ENCODE measurements around the gene BTBD9.

BTBD9 gene

DNA sequence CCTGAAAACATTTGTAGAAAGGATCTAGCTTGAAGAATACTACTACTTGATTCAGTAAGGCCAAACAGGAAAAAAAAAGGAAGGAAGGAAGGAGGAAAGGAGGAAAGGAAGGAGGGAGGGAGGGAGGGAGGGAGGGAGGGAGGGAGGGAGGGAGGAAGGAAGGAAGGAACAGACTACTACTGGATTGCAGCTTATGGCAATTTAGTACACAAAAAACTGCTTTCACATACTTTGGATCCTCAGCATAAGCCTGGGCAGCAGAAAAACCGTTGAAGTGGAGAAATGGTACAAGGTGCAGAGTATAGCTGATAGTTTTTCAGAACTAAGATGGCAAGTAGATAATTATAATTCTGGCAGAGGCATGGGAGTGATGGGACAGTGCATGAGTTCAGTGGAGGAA, 201.6 kb downstream of the BTBD9 start:
- no peak overlapping the region for H4K8ac ChIP-seq (ENCODE audit: low read depth, low read length)
- H3K4ac ChIP-seq (ENCODE audit: low read depth, low read length) = peak overlapping the region; percentile 24
- H2BK5ac ChIP-seq (ENCODE audit: low read length) = no peak overlapping the region
- peaks cover 2% of the 10 kb centered on the region for H3K4me1 ChIP-seq (ENCODE audit: control insufficient read depth, low read depth, low read length)
- DNase-seq = no peak
- no peak overlapping the region for H2AK5ac ChIP-seq (ENCODE audit: low read length)
- no peak overlapping the region for H3K27ac ChIP-seq (ENCODE audit: low read depth, low read length)
- H3K79me2 ChIP-seq (ENCODE audit: control insufficient read depth, insufficient read depth, low read length) = no peaks in the 10 kb centered on the region
- peak overlapping the region; percentile 92 for H2BK15ac ChIP-seq (replicated peaks; ENCODE audit: low read depth)
- peak overlapping the region; percentile 51 for H3K18ac ChIP-seq (ENCODE audit: low read length)
- WGBS (ENCODE audit: extremely low coverage, insufficient coverage, low lambda C conversion rate) = no CpG with 5 or more reads among the region's 1 CpG
- H3K56ac ChIP-seq (ENCODE audit: low read length) = no peak overlapping the region
- H2BK120ac ChIP-seq (ENCODE audit: low read depth, low read length) = peak overlapping the region; percentile 90
- no peak overlapping the region for H3K23ac ChIP-seq (ENCODE audit: low read length)
- H3K9ac ChIP-seq (ENCODE audit: low read length) = no peak overlapping the region
- no peaks in the 10 kb centered on the region for H3K79me1 ChIP-seq (ENCODE audit: low read length)
- no peaks in the 10 kb centered on the region for H3K27me3 ChIP-seq (ENCODE audit: insufficient read depth, low read length, poor library complexity)
- H3K4me3 ChIP-seq (ENCODE audit: low read length) = no peak overlapping the region
- no peak overlapping the region for H3K4me2 ChIP-seq (ENCODE audit: low read length)
- no peaks in the 10 kb centered on the region for H3K36me3 ChIP-seq (ENCODE audit: control insufficient read depth, insufficient read depth, low read length)
- H4K5ac ChIP-seq (ENCODE audit: low read length) = no peak overlapping the region

- Histone ChIP-seq H3K56ac (ENCODE audit: low read length) (peak overlapping the region; percentile 4), H3K27ac (ENCODE audit: low read depth, low read length) (no peak overlapping the region), H3K79me2 (ENCODE audit: control insufficient read depth, insufficient read depth, low read length) (no peaks in the 10 kb centered on the region), H4K5ac (ENCODE audit: low read length) (no peak overlapping the region), H3K9ac (ENCODE audit: low read length) (no peak overlapping the region), H3K27me3 (ENCODE audit: insufficient read depth, low read length, poor library complexity) (no peaks in the 10 kb centered on the region), H3K36me3 (ENCODE audit: control insufficient read depth, insufficient read depth, low read length) (no peaks in the 10 kb centered on the region), H2BK15ac (replicated peaks; ENCODE audit: low read depth) (peak overlapping the region; percentile 96), H3K4ac (ENCODE audit: low read depth, low read length) (peak overlapping the region; percentile 52), H3K4me1 (ENCODE audit: control insufficient read depth, low read depth, low read length) (peaks cover 6% of the 10 kb centered on the region), H3K4me2 (ENCODE audit: low read length) (no peak overlapping the region), H2AK5ac (ENCODE audit: low read length) (no peak overlapping the region), H4K8ac (ENCODE audit: low read depth, low read length) (peak overlapping the region; percentile 66), H3K18ac (ENCODE audit: low read length) (peak overlapping the region; percentile 81), H3K4me3 (ENCODE audit: low read length) (no peak overlapping the region), H2BK120ac (ENCODE audit: low read depth, low read length) (peak overlapping the region; percentile 91), H3K79me1 (ENCODE audit: low read length) (no peaks in the 10 kb centered on the region), H2BK5ac (ENCODE audit: low read length) (no peak overlapping the region), H3K23ac (ENCODE audit: low read length) (no peak overlapping the region)
- no CpG with 5 or more reads among the region's 10 CpGs for WGBS (ENCODE audit: extremely low coverage, insufficient coverage, low lambda C conversion rate)
- DNase-seq = no peak
Measured at GRCh38 chr6:38436726-38437465, 202.8 kb downstream of the BTBD9 start.

DNA sequence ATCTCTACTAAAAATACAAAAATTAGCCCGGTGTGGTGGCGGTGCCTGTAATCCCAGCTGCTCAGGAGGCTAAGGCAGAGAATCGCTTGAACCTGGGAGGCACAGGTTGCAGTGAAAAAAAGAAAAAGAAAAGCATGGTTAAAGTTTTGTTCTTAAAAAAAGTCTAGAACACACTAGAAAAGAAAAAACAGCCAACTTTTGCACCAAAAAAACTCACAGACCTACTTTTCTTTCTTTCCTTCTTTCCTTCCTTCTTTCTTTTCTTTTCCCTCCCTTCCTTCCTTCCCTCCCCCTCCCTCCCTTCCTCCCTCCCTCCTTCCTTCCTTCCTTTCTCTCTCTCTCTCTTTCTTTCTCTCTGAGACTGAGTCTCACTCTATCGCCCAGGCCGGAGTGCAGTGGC, 204.4 kb downstream of the BTBD9 start:
- Histone ChIP-seq H2AK5ac (ENCODE audit: low read length) (no peak overlapping the region), H2BK15ac (replicated peaks; ENCODE audit: low read depth) (peak overlapping the region; percentile 25), H2BK5ac (ENCODE audit: low read length) (peak overlapping the region; percentile 73), H3K4me2 (ENCODE audit: low read length) (no peak overlapping the region), H3K56ac (ENCODE audit: low read length) (peak overlapping the region; percentile 66), H3K4me3 (ENCODE audit: low read length) (no peak overlapping the region), H3K79me2 (ENCODE audit: control insufficient read depth, insufficient read depth, low read length) (no peaks in the 10 kb centered on the region), H3K79me1 (ENCODE audit: low read length) (no peaks in the 10 kb centered on the region), H3K4me1 (ENCODE audit: control insufficient read depth, low read depth, low read length) (peaks cover 10% of the 10 kb centered on the region), H3K23ac (ENCODE audit: low read length) (no peak overlapping the region), H3K27me3 (ENCODE audit: insufficient read depth, low read length, poor library complexity) (no peaks in the 10 kb centered on the region), H3K27ac (ENCODE audit: low read depth, low read length) (peak overlapping the region; percentile 74), H4K5ac (ENCODE audit: low read length) (no peak overlapping the region), H4K8ac (ENCODE audit: low read depth, low read length) (peak overlapping the region; percentile 39), H3K18ac (ENCODE audit: low read length) (peak overlapping the region; percentile 93), H3K9ac (ENCODE audit: low read length) (no peak overlapping the region), H3K36me3 (ENCODE audit: control insufficient read depth, insufficient read depth, low read length) (no peaks in the 10 kb centered on the region), H2BK120ac (ENCODE audit: low read depth, low read length) (peak overlapping the region; percentile 97), H3K4ac (ENCODE audit: low read depth, low read length) (peak overlapping the region; percentile 99)
- WGBS (ENCODE audit: extremely low coverage, insufficient coverage, low lambda C conversion rate) = no CpG with 5 or more reads among the region's 5 CpGs
- no peak for DNase-seq

DNA sequence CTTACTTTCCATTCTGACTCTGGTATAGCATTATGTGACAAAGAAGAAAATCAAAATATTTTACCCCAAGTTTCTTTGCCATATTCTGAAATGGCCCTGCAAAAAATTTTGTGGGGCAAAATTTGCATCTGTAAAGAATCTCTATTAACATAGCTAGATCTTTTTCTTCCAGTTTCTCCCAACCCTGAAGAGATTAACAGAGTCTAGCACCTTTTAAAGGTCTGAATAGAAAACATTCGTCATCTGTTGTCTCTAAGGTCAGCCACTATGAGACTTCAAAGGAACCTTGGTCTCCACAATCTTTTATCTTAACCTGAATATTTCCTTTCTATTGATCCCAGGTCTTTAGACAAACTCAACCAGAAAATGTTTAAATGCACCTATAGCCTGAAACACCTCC, 205.7 kb downstream of the BTBD9 start:
- Histone ChIP-seq H2BK5ac (ENCODE audit: low read length) (peak overlapping the region; percentile 100), H3K18ac (ENCODE audit: low read length) (peak overlapping the region; percentile 99), H2BK120ac (ENCODE audit: low read depth, low read length) (peak overlapping the region; percentile 100), H3K36me3 (ENCODE audit: control insufficient read depth, insufficient read depth, low read length) (no peaks in the 10 kb centered on the region), H3K4me1 (ENCODE audit: control insufficient read depth, low read depth, low read length) (peaks cover 10% of the 10 kb centered on the region), H3K4me3 (ENCODE audit: low read length) (no peak overlapping the region), H3K56ac (ENCODE audit: low read length) (peak overlapping the region; percentile 90), H3K9ac (ENCODE audit: low read length) (no peak overlapping the region), H3K23ac (ENCODE audit: low read length) (no peak overlapping the region), H2AK5ac (ENCODE audit: low read length) (no peak overlapping the region), H3K79me1 (ENCODE audit: low read length) (no peaks in the 10 kb centered on the region), H4K8ac (ENCODE audit: low read depth, low read length) (no peak overlapping the region), H3K27ac (ENCODE audit: low read depth, low read length) (peak overlapping the region; percentile 99), H4K5ac (ENCODE audit: low read length) (no peak overlapping the region), H3K4ac (ENCODE audit: low read depth, low read length) (peak overlapping the region; percentile 55), H3K27me3 (ENCODE audit: insufficient read depth, low read length, poor library complexity) (no peaks in the 10 kb centered on the region), H3K4me2 (ENCODE audit: low read length) (no peak overlapping the region), H3K79me2 (ENCODE audit: control insufficient read depth, insufficient read depth, low read length) (no peaks in the 10 kb centered on the region), H2BK15ac (replicated peaks; ENCODE audit: low read depth) (no peak overlapping the region)
- no CpG with 5 or more reads among the region's 1 CpG for WGBS (ENCODE audit: extremely low coverage, insufficient coverage, low lambda C conversion rate)
- peak; percentile 96 for DNase-seq

GRCh38 chr6:38432479-38432878, 207.2 kb downstream of the BTBD9 start:
- H4K8ac ChIP-seq (ENCODE audit: low read depth, low read length) = no peak overlapping the region
- peak overlapping the region; percentile 97 for H2BK5ac ChIP-seq (ENCODE audit: low read length)
- no peaks in the 10 kb centered on the region for H3K79me2 ChIP-seq (ENCODE audit: control insufficient read depth, insufficient read depth, low read length)
- peak overlapping the region; percentile 92 for H2BK15ac ChIP-seq (replicated peaks; ENCODE audit: low read depth)
- peak overlapping the region; percentile 93 for H2AK5ac ChIP-seq (ENCODE audit: low read length)
- H3K4me3 ChIP-seq (ENCODE audit: low read length) = no peak overlapping the region
- WGBS (ENCODE audit: extremely low coverage, insufficient coverage, low lambda C conversion rate) = no CpG with 5 or more reads among the region's 1 CpG
- H3K4me2 ChIP-seq (ENCODE audit: low read length) = no peak overlapping the region
- H3K27ac ChIP-seq (ENCODE audit: low read depth, low read length) = peak overlapping the region; percentile 71
- no peak overlapping the region for H3K23ac ChIP-seq (ENCODE audit: low read length)
- no peaks in the 10 kb centered on the region for H3K79me1 ChIP-seq (ENCODE audit: low read length)
- peak; percentile 44 for DNase-seq
- peak overlapping the region; percentile 35 for H4K5ac ChIP-seq (ENCODE audit: low read length)
- H3K56ac ChIP-seq (ENCODE audit: low read length) = peak overlapping the region; percentile 87
- H3K27me3 ChIP-seq (ENCODE audit: insufficient read depth, low read length, poor library complexity) = no peaks in the 10 kb centered on the region
- H3K9ac ChIP-seq (ENCODE audit: low read length) = no peak overlapping the region
- no peaks in the 10 kb centered on the region for H3K36me3 ChIP-seq (ENCODE audit: control insufficient read depth, insufficient read depth, low read length)
- H2BK120ac ChIP-seq (ENCODE audit: low read depth, low read length) = peak overlapping the region; percentile 95
- peak overlapping the region; percentile 100 for H3K18ac ChIP-seq (ENCODE audit: low read length)
- peaks cover 13% of the 10 kb centered on the region for H3K4me1 ChIP-seq (ENCODE audit: control insufficient read depth, low read depth, low read length)
- peak overlapping the region; percentile 97 for H3K4ac ChIP-seq (ENCODE audit: low read depth, low read length)
